RWPE2 (cell line): Measurements from ENCODE around the gene CCDC28B.

Experiments
- ATAC-seq: fragments of 200-7000 bp; cut with Tn5 transposase; 3 replicates; pipeline ENCODE4 v1.9.1; 2021; ENCODE audit warnings: low read depth
- DNase-seq: peaks from one replicate; pipeline ENCODE4 v3.0.0-alpha.2; 2020; ENCODE audit warnings: low spot score
- H3K27ac ChIP-seq: fragments of 450-650 bp; 2 replicates; pipeline ENCODE4 v1.5.1; 2017; ENCODE audit warnings: mild to moderate bottlenecking; ENCODE audit not compliant: poor library complexity, severe bottlenecking
- H3K27me3 ChIP-seq: fragments of 250-450 bp; sonication (Bioruptor Pico); 2 replicates; pipeline ENCODE4 v1.5.1; 2021; ENCODE audit warnings: mild to moderate bottlenecking, moderate library complexity; ENCODE audit not compliant: insufficient read depth, poor library complexity, severe bottlenecking
- H3K36me3 ChIP-seq: fragments of 250-450 bp; sonication (Bioruptor Pico); 2 replicates; pipeline ENCODE4 v1.5.1; 2020; ENCODE audit warnings: low read depth, mild to moderate bottlenecking, moderate library complexity
- H3K4me1 ChIP-seq: fragments of 250-450 bp; sonication (Bioruptor Pico); 2 replicates; pipeline ENCODE4 v1.5.1; 2021; ENCODE audit warnings: mild to moderate bottlenecking, moderate library complexity; ENCODE audit not compliant: insufficient read depth, poor library complexity, severe bottlenecking
- H3K4me3 ChIP-seq: fragments of 250-450 bp; sonication (Bioruptor Pico); 2 replicates; pipeline ENCODE4 v1.5.1; 2021; ENCODE audit warnings: mild to moderate bottlenecking, moderate library complexity; ENCODE audit not compliant: severe bottlenecking
- H3K9me3 ChIP-seq: fragments of 250-450 bp; sonication (Bioruptor Pico); 2 replicates; pipeline ENCODE4 v1.5.1; 2021; ENCODE audit warnings: mild to moderate bottlenecking, moderate library complexity; ENCODE audit not compliant: severe bottlenecking
- CTCF ChIP-seq: fragments of 450-650 bp; IDR thresholded peaks from one replicate; pipeline ENCODE4 v1.5.1; 2017; ENCODE audit warnings: mild to moderate bottlenecking, moderate library complexity; ENCODE audit not compliant: poor library complexity, severe bottlenecking

CCDC28B gene

GRCh38 chr1:32170991-32171390 is 29.4 kb upstream of the CCDC28B start:
- ATAC-seq (no peak), DNase-seq (no peak)
- H3K9me3 ChIP-seq = no peaks in the 10 kb centered on the region
- H3K27me3 ChIP-seq = no peaks in the 10 kb centered on the region
- no peak for TF ChIP-seq CTCF
- no peak overlapping the region for H3K27ac ChIP-seq
- peaks cover 53% of the 10 kb centered on the region for H3K36me3 ChIP-seq
- no peak overlapping the region for H3K4me3 ChIP-seq
- H3K4me1 ChIP-seq = peaks cover 7% of the 10 kb centered on the region

GRCh38 chr1:32172621-32173245 is 27.7 kb upstream of the CCDC28B start:
- Histone ChIP-seq H3K4me3 (no peak overlapping the region), H3K36me3 (peaks cover 42% of the 10 kb centered on the region), H3K27ac (peak overlapping the region; percentile 18), H3K4me1 (peaks cover 7% of the 10 kb centered on the region), H3K27me3 (no peaks in the 10 kb centered on the region), H3K9me3 (no peaks in the 10 kb centered on the region)
- DNase-seq (no peak), ATAC-seq (peak; percentile 49; the same call in 2 of the 3 replicates)
- TF ChIP-seq CTCF = no peak

- DNase-seq (no peak), ATAC-seq (no peak)
- Histone ChIP-seq H3K4me3 (no peak overlapping the region), H3K27me3 (no peaks in the 10 kb centered on the region), H3K27ac (peak overlapping the region; percentile 77), H3K36me3 (peaks cover 39% of the 10 kb centered on the region), H3K4me1 (peaks cover 10% of the 10 kb centered on the region), H3K9me3 (no peaks in the 10 kb centered on the region)
- no peak for TF ChIP-seq CTCF
Observed at GRCh38 chr1:32178380-32179192, 21.8 kb upstream of the CCDC28B start.

- no peak for ATAC-seq
Observed at GRCh38 chr1:32179193-32179442, 21.3 kb upstream of the CCDC28B start.

More at GRCh38 chr1:32179193-32179442, 21.3 kb upstream of the CCDC28B start:
- no peak for TF ChIP-seq CTCF
- H3K27me3 ChIP-seq = no peaks in the 10 kb centered on the region
- peak overlapping the region; percentile 51 for H3K4me3 ChIP-seq
- no peak for DNase-seq
- no peaks in the 10 kb centered on the region for H3K9me3 ChIP-seq
- peak overlapping the region; percentile 77 for H3K27ac ChIP-seq
- H3K4me1 ChIP-seq = peaks cover 10% of the 10 kb centered on the region
- peaks cover 38% of the 10 kb centered on the region for H3K36me3 ChIP-seq
